Measurements from ENCODE around the gene CDH15. TPM values are rescaled to one million over a fixed set of nuclear protein-coding genes. Genes with fewer than 3 reads are reported as not detected.

The CDH15 gene
- total and polyA plus RNA-seq, 2 of the 13 experiments (the other 11 are each of a cell fraction or from before 2014, with no cell fraction given) = 0.74 to 2.2 TPM

GRCh38 chr16:89137666-89138512 is 33.7 kb upstream of the CDH15 start:
- Histone ChIP-seq H3K4me1 (ENCODE audit: insufficient read depth, low read length) (no peaks in the 10 kb centered on the region), H2AFZ (ENCODE audit: low read length) (no peak overlapping the region), H3K4me2 (ENCODE audit: low read depth, low read length) (no peak overlapping the region), H3K9me3 (ENCODE audit: low read length) (no peaks in the 10 kb centered on the region), H3K27ac (ENCODE audit: extremely low read length, insufficient read depth, low read length) (no peak overlapping the region), H3K9ac (ENCODE audit: insufficient read depth, low read depth, low read length) (no peak overlapping the region), H3K79me2 (ENCODE audit: insufficient read depth, low read length) (no peaks in the 10 kb centered on the region), H4K20me1 (ENCODE audit: insufficient read depth, low read length) (no peaks in the 10 kb centered on the region), H3K36me3 (replicated peaks in 1 of 2; ENCODE audit: control insufficient read depth in 1 of 2, insufficient read depth in 2 of 2, low read length in 2 of 2) (peaks cover 23 to 47% of the 10 kb centered on the region in 2 experiments; a peak in 4 of 5 replicates), H3K4me3 (replicated peaks in 1 of 3; ENCODE audit: insufficient read depth in 1 of 3, low read depth in 2 of 3, low read length in 3 of 3) (no peak overlapping the region), H3K27me3 (ENCODE audit: control insufficient read depth in 1 of 2, insufficient read depth in 2 of 2, low read length in 2 of 2) (no peaks in the 10 kb centered on the region)
- ATAC-seq (no peak), FAIRE-seq (no peak), DNase-seq (ENCODE audit: low spot score) (no peak)
- no TSS peak for BruUV-seq (replicated peaks)
- TF ChIP-seq ZNF850 (CRISPR knock-in tag; conservative IDR thresholded peaks at IDR 0.05) = no peak
- no peak for TF ChIP-seq ZNF160 (CRISPR knock-in tag; IDR thresholded peaks at IDR 0.05)
- no peak for TF ChIP-seq JUN (CRISPR knock-in tag; IDR thresholded peaks at IDR 0.05)
- TF ChIP-seq, protein P1, sequence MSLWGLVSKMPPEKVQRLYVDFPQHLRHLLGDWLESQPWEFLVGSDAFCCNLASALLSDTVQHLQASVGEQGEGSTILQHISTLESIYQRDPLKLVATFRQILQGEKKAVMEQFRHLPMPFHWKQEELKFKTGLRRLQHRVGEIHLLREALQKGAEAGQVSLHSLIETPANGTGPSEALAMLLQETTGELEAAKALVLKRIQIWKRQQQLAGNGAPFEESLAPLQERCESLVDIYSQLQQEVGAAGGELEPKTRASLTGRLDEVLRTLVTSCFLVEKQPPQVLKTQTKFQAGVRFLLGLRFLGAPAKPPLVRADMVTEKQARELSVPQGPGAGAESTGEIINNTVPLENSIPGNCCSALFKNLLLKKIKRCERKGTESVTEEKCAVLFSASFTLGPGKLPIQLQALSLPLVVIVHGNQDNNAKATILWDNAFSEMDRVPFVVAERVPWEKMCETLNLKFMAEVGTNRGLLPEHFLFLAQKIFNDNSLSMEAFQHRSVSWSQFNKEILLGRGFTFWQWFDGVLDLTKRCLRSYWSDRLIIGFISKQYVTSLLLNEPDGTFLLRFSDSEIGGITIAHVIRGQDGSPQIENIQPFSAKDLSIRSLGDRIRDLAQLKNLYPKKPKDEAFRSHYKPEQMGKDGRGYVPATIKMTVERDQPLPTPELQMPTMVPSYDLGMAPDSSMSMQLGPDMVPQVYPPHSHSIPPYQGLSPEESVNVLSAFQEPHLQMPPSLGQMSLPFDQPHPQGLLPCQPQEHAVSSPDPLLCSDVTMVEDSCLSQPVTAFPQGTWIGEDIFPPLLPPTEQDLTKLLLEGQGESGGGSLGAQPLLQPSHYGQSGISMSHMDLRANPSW (CRISPR knock-in tag; IDR thresholded peaks at IDR 0.05; ENCODE audit: borderline replicate concordance) = no peak
- no peak for TF ChIP-seq ZNF709 (CRISPR knock-in tag; IDR thresholded peaks at IDR 0.05)
- no peak for TF ChIP-seq PRDM4 (CRISPR knock-in tag; IDR thresholded peaks at IDR 0.05; ENCODE audit: borderline replicate concordance)
- TF ChIP-seq POLR2G (IDR thresholded peaks at IDR 0.05; ENCODE audit: low read depth, low read length) = no peak
- no peak for TF ChIP-seq CBFB (CRISPR knock-in tag; IDR thresholded peaks at IDR 0.05)
- in situ Hi-C loops (cut with HindIII; ENCODE audit: extremely low pct_ligation_motif_present, low pct_unique_long_range_greater_than_20kb) = no loop called here
- CTCF ChIA-PET (ENCODE audit: low intra/inter-chr PET ratio, low total read pairs) = no interaction called here
- POLR2A ChIA-PET = no interaction called here
- intact Hi-C loops (cut with micrococcal nuclease; ENCODE audit: unreplicated experiment) = no loop called here
- WGBS (ENCODE audit: low lambda C conversion rate) = 98% methylated on average over 19 of the region's 24 CpGs
